GOT3 (cell line): ENCODE results near the gene PHLDB2.
A peak's percentile ranks its signal among the peaks of the same experiment; 100 is the strongest.

Source experiments
- DNase-seq: peaks from one replicate; lab custom pipeline; 2025; ENCODE audit warnings: mixed read lengths; lab: John Stamatoyannopoulos, UW

PHLDB2 gene

DNA sequence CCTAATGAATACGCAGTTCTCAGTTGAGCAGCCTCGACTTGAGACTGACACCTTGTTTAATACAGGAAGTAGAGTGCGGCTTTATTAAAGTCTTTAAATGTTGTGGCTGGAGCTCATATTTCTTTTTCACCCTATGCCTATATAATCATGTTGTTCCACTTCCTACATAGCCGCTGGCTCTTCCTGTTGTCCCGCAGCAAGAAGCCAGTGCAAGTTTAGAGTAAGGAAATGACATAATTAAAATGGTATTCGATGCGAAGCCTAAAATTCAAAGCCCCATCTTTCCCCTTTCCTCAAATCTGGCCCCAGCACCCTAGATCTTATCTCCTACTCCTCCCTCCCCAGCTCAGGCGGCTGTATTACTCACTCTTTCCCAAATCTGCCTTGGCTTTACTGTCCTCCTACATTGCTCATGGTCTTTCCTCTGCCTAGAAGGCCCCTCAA lies 7.5 kb upstream of the PHLDB2 start:
- no peak for DNase-seq

GRCh38 chr3:111852540-111852939 lies 6.5 kb upstream of the PHLDB2 start:
- no peak for DNase-seq

GRCh38 chr3:111853068-111853467 lies 6.0 kb upstream of the PHLDB2 start:
- no peak for DNase-seq

GRCh38 chr3:111854990-111855389 lies 4.1 kb upstream of the PHLDB2 start:
- DNase-seq = no peak

DNA sequence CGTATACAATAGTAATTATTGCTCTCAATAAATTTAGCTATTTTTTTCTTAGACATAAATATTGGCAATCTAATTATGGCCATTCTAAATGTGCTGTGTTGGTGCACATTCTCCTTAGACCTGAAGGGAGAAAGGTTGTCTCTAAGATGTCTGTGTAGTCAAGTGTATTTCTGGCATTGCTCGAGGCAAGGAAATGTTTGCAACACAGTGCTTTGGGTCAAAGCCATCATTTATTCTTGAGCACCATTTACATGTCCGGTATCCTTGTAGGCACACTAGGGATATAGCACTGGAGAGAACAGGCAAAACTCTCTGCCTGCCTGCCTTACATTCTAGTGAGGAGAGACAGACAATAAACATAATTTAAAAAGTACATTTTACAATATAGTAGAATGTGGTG lies 2.6 kb upstream of the PHLDB2 start:
- no peak for DNase-seq

DNA sequence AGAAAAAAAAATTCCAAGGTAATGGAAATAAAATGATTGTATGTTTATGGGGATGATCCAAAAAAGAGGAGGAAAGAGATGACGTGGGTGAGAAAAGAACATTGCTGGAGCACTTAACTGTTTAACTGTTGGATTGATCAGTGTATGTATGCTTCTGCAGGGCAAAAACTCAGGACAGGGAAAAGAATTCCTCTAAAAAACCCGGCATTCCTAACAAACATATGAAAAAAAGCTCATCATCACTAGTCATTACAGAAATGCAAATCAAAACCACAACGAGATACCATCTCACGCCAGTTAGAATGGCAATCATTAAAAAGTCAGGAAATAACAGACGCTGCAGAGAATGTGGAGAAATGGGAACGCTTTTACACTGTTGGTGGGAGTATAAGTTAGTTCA lies 1.6 kb upstream of the PHLDB2 start:
- DNase-seq = no peak

- DNase-seq = no peak
These were observed 423 bp upstream of the PHLDB2 start for GRCh38 chr3:111858642-111859041.

DNA sequence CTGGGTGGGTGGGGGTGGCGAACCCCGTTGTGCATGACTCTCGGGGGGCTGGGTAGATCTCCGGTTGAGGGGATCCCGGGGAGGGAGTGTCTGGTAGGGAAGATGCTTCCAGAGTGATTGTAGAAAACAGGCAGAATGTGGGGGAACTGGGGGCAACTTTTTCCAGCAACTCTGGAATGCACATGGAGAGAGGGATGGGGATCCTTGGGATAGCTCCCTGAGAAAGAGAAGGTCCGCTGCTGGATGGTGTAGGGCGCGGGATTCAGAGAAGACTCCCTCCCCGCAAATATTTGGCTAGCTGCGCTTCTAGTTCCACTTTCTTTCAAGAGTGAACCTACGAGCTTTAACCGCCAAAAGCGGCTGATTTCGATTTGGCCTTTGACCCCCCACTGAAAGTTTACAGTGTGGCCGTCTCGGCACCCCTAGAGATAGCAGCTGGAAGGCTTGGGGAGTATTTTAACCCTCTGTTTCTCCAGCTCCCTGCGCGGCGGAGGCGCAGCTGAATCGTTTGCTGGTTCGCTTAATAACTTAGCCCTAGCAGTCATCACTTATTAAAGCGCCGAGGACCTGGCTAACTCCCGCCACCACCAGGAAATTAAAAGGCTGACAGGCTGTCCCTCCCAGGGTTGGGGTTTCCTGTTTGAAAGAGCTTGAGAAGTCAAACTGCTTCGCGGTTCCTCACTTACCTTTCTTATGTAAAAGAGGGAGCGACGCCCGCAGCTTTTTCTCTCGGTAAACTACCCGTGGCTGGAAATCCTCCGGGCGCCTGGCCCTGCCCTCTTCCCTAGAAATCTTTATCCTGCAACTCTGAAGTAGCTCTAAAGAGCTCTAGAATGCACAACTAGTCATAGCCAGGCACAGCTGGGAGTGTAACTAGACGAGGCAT lies 1.2 kb downstream of the PHLDB2 start:
- DNase-seq = peak; percentile 33

GRCh38 chr3:111861391-111861790 lies 2.3 kb downstream of the PHLDB2 start:
- DNase-seq = no peak

- no peak for DNase-seq
These were observed 3.4 kb downstream of the PHLDB2 start for GRCh38 chr3:111862415-111862814.

GRCh38 chr3:111862974-111863373 lies 3.9 kb downstream of the PHLDB2 start:
- no peak for DNase-seq

- DNase-seq = no peak
These were observed 5.1 kb downstream of the PHLDB2 start for GRCh38 chr3:111863942-111864694.

DNA sequence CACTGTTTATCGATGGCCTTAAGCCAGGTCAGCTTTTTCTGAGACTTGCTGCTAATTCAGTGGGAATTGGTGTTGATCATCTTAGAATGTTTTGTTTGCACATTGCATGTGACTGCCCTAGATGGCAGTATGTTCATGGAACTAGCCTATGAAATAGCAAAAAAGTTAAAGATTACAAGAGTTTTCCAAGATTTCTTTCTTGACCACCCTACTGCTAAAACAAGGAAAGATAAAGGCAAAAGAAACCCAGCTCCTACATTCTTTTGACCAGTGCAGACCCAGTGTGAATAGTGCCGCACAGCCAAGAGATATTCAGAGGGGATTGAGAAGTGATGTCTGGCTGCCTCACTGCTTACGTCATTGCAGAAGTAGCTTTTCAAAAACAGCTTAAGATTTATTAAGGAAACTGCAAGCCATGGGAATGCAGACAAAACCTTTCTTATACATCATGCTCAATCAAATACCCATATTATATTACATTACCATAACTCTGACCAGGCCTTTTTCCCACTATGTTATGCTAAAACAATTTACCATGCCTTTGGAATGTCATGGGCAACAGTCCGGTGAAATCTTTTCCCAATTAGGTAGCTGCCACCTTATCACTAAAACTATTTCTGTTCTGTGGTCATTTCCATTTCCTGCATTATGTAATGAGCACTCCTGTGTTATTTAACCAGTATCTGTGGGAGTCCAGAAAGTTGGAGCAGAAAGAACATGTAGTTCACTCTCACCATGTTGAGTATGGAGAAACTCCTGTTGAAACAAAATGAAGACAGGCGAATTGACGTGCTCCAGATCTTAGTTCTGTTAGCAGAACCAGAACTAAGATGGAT lies 6.0 kb downstream of the PHLDB2 start:
- no peak for DNase-seq

DNA sequence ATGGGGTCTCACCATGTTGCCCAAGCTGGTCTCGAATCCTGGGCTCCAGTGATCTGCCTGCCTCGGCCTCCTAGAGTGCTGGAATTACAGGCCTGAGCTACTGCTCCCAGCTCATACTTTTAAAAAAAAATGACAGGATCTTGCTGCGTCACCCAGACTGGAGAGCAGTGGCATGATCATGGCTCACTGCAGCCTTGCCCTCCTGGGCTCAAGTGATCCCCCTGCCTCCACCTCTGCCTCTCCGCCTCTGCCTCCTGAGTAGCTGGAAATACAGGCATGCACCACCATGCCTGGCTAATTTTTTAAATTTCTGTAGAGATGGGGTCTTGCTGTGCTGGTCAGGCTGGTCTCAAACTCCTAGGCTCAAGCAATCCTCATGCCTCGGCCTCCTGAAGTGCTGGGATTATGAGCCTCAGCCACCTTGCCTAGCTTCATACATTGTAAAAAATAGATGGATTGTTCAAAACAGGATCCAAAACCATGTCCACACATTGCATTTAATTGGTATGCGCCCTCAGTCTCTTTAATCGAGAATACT lies 8.9 kb downstream of the PHLDB2 start:
- DNase-seq = no peak

GRCh38 chr3:111870620-111871019 lies 11.6 kb downstream of the PHLDB2 start:
- no peak for DNase-seq

DNA sequence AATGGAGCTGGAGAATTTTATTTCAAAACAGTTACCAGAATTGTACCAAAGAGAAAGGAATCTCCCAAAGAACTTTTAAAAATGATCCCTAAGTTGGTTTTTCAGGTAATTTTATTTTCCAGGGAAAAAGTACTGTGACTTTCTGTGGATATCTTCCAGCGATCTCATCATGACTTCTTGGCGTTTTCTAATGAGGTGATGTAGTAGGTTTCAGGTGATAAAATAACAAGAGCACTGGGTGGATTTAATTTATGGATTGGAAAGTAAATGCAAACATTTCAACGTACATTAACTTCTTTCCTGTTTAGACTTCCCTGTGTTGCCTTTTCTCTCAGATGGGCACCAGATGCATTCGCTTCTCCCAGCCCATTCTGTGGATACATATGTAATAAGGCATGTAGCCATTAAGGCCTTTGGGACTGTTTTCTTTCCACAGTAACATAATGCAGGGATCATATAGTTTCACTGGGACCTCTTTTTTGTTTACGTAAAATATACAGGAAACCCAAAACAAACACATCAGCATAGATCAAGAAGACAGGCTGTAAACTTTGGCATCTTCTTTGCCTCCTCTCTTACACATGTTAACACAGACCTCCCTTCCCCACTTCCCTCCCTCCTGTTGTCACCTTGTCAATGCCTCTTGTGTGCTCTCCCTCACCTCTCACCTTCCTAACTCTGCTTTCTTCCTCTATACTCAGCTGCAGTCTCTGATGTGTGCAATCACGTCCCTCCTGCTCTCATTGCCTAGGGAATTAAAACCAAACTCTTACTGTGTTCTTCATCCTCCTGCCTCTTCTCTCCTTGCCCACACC lies 13.0 kb downstream of the PHLDB2 start:
- no peak for DNase-seq

DNA sequence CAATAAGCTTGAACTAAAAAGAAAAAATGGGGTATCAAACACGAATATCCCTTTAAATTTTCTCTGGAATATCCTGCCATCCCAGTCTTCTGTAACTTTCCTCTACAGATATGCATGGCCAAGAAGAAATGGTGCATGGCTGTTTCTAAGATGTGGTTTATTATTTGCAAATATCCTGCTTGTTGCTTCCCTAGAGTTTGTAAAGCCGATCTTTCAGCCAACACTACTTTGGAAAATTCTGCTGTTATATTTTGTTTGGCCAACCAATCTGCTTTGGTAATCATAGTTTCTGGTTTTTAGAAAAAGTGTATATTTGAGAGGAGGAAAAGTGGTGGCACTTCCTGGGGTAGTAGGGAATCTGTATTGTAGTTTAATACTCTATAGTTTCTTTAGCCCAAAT lies 13.9 kb downstream of the PHLDB2 start:
- no peak for DNase-seq

GRCh38 chr3:111874177-111874820 lies 15.2 kb downstream of the PHLDB2 start:
- no peak for DNase-seq

DNA sequence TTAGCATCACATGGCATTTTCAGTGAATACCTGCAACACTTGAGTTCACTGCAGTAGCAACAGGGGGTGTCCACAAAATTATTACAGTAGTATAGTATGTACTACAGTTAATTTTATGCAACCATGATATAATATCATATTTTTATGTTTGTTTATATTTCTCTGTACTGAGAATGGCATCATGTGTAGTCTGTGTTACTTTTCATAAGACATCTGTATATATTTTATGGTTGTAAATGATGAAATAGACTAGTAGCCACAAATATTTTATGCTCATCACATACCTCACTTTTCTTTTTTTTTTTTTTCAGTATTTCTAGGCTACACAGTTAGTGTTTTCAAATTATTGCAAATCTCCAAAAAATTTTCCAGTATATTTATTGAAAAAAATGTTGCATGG lies 22.4 kb downstream of the PHLDB2 start:
- DNase-seq = no peak

- no peak for DNase-seq
These were observed 23.1 kb downstream of the PHLDB2 start for GRCh38 chr3:111882194-111882593.

- no peak for DNase-seq
These were observed 23.7 kb downstream of the PHLDB2 start for GRCh38 chr3:111882799-111883198.
